ENCODE results near the gene HPS5. TPM values are rescaled to one million over a fixed set of nuclear protein-coding genes. Genes with fewer than 3 reads are reported as not detected.

HPS5 gene
- total and polyA plus RNA-seq, 12 donors = 10.5 to 49.3 (median 22.2) TPM

GRCh38 chr11:18304745-18305144, 17.2 kb downstream of the HPS5 start:
- no peak overlapping the region for H3K4me3 ChIP-seq
- no peaks in the 10 kb centered on the region for H3K9me3 ChIP-seq (replicated peaks in 1 of 3)
- no peak for DNase-seq
- no peaks in the 10 kb centered on the region for H3K4me1 ChIP-seq (replicated peaks in 1 of 2)
- TF ChIP-seq POLR2A (IDR thresholded peaks at IDR 0.05) (no peak), CTCF (IDR thresholded peaks at IDR 0.05) (no peak)
- H3K36me3 ChIP-seq (replicated peaks in 1 of 2) = peaks cover 0 to 66% of the 10 kb centered on the region in 2 donors
- intact Hi-C loops (cut with DNase I) = no loop called here
- H3K27ac ChIP-seq = no peak overlapping the region
- H3K27me3 ChIP-seq = no peaks in the 10 kb centered on the region

- TF ChIP-seq POLR2A (IDR thresholded peaks at IDR 0.05) (no peak), CTCF (IDR thresholded peaks at IDR 0.05) (no peak)
- Histone ChIP-seq H3K36me3 (replicated peaks in 1 of 2) (peaks cover 0 to 65% of the 10 kb centered on the region in 2 donors), H3K9me3 (replicated peaks in 1 of 3) (no peaks in the 10 kb centered on the region), H3K4me1 (replicated peaks in 1 of 2) (no peaks in the 10 kb centered on the region), H3K27ac (peak overlapping the region in 1 of 5 donors; percentile 1), H3K4me3 (no peak overlapping the region), H3K27me3 (no peaks in the 10 kb centered on the region)
- DNase-seq = no peak
- intact Hi-C loops (cut with DNase I) = no loop called here
Observed at GRCh38 chr11:18299721-18300120, 22.2 kb downstream of the HPS5 start.

- 89 to 94% (median 91%) methylated on average over 2 of the region's 2 CpGs for WGBS, 4 donors
- H3K27me3 ChIP-seq = no peaks in the 10 kb centered on the region
- H3K4me3 ChIP-seq = no peak overlapping the region
- no peaks in the 10 kb centered on the region for H3K9me3 ChIP-seq (replicated peaks in 1 of 3)
- DNase-seq = no peak
- no peaks in the 10 kb centered on the region for H3K4me1 ChIP-seq (replicated peaks in 1 of 2)
- intact Hi-C loops (cut with DNase I) = no loop called here
- TF ChIP-seq CTCF (IDR thresholded peaks at IDR 0.05) = no peak
- TF ChIP-seq POLR2A (IDR thresholded peaks at IDR 0.05) = no peak
- no peak overlapping the region for H3K27ac ChIP-seq
- peaks cover 0 to 84% of the 10 kb centered on the region in 2 donors for H3K36me3 ChIP-seq (replicated peaks in 1 of 2)
Observed at GRCh38 chr11:18295316-18295715, 26.6 kb downstream of the HPS5 start.

- no peak overlapping the region for H3K27ac ChIP-seq
- TF ChIP-seq CTCF (IDR thresholded peaks at IDR 0.05) (no peak), POLR2A (IDR thresholded peaks at IDR 0.05) (no peak)
- no peak for DNase-seq
- no peaks in the 10 kb centered on the region for H3K4me1 ChIP-seq (replicated peaks in 1 of 2)
- intact Hi-C loops (cut with DNase I) = no loop called here
- H3K9me3 ChIP-seq (replicated peaks in 1 of 3) = no peaks in the 10 kb centered on the region
- no peak overlapping the region for H3K4me3 ChIP-seq
- WGBS, 4 donors = 93 to 97% (median 94%) methylated on average over 5 of the region's 5 CpGs
- peaks cover 0 to 79% of the 10 kb centered on the region in 2 donors for H3K36me3 ChIP-seq (replicated peaks in 1 of 2)
- no peaks in the 10 kb centered on the region for H3K27me3 ChIP-seq
Observed at GRCh38 chr11:18294862-18295261, 27.1 kb downstream of the HPS5 start.

Data from adrenal gland (tissue), 12 donors.